H1 (cell line): ENCODE measurements around the gene PLPPR3. TPM values are rescaled to one million over a fixed set of nuclear protein-coding genes. Genes with fewer than 3 reads are reported as not detected.

Source experiments
- CREB1 ChIP-seq: IDR thresholded peaks from 2 replicates; pipeline ENCODE4 v1.6.1; 2012; ENCODE audit warnings: inconsistent platforms
- CTBP2 ChIP-seq: IDR thresholded peaks from 2 replicates; pipeline ENCODE4 v1.7.0; 2011; ENCODE audit warnings: borderline replicate concordance, mild to moderate bottlenecking, moderate library complexity, mixed read lengths, low read length; ENCODE audit not compliant: insufficient read depth, insufficient read length
- PHF8 ChIP-seq: fragments of 200-600 bp; sonication (generic); conservative IDR thresholded peaks from 2 replicates; pipeline ENCODE4 v1.7.1; 2012; ENCODE audit warnings: low read depth, mild to moderate bottlenecking, inconsistent platforms, low read length, moderate library complexity
- polyA plus RNA-seq, 7 experiments: library from polyadenylated mRNA; depleted of rRNA in 3 of 7; stranded (reverse) in 5 of 7; unstranded in 2 of 7; fragments of >200 nt in 5 of 7; fragments of 200-250 nt in 2 of 7; gene quantifications; 1 replicate in 5 of 7; 2 replicates in 1 of 7; 4 replicates in 1 of 7; pipeline versions ENCODE4 v1.2.1 to v1.2.3, GENCODE V29; 2011 to 2013; ENCODE audit warnings: missing spikeins in 2 of 7, mixed read lengths in 2 of 7
- total RNA-seq: library from RNA; stranded (reverse); fragmentation: NEBNext Ultra II Directional; extraction: Animal tissue kit (Norgen Biotek cat#: 25700); gene quantifications from 2 replicates; pipeline ENCODE4 v1.2.1, GENCODE V29; 2021

PLPPR3 gene
- total and polyA plus RNA-seq, 2 of the 8 experiments (the other 6 are each of a cell fraction or from before 2014, with no cell fraction given), result 71.7 to 76.4 TPM

DNA sequence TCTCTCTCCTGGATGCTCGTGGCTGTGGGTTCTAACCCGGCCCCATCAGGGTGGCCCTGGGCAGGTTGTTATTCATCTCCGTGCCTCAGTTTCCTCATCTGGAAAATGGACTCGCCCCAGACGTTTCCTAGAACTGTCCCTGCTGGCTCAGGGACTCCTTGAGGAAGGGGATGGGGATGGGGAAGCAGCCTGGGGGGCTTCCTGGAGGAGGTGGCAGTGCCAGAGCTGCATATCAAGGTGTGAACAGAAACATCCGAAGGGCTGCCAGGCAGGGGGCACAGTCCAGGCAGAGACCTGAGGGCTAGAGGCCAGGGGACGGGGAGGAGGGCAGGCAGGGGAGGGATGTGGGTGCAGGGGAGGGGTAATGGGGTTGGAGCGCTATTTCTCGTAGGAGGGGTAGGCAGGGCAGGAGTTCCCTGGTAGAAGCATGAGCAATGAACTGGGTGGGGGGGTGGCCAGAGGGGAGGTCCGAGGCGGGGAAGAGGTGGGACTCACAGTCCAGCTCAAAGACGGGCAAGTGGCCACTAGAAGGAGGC, 26.7 kb upstream of the PLPPR3 start (continued):
- TF ChIP-seq PHF8, result no peak
- TF ChIP-seq CTBP2, result no peak
- no peak for TF ChIP-seq CREB1
